DND-41 (cell line): ENCODE measurements around the gene PPP2R1A.

ENCODE experiments used
- CTCF ChIP-seq: IDR thresholded peaks from 2 replicates; pipeline ENCODE4 v1.5.1; 2012; ENCODE audit warnings: borderline replicate concordance, low read length, moderate library complexity, mild to moderate bottlenecking; ENCODE audit not compliant: poor library complexity, severe bottlenecking; ENCODE audit errors: extremely low read depth
- EZH2 ChIP-seq: IDR thresholded peaks from 3 replicates; pipeline ENCODE4 v1.6.1; 2012; ENCODE audit warnings: borderline replicate concordance, low read depth, mild to moderate bottlenecking, moderate library complexity, low read length, inconsistent platforms; ENCODE audit not compliant: severe bottlenecking

GRCh38 chr19:52219611-52220010 lies 29.8 kb downstream of the PPP2R1A start:
- TF ChIP-seq EZH2: no peak
- no peak for TF ChIP-seq CTCF
